Stimulated activated CD8-positive, alpha-beta memory T cell treated with anti-CD3 and anti-CD28 coated beads, Interleukin-4, amount 100 ng/mL, for 1 hour (primary cell): ENCODE measurements around the gene ZBTB8B.

ENCODE experiments used
- DNase-seq, 2 donors: peaks; one replicate each; pipeline ENCODE4 v3.0.0-alpha.2; 2020; ENCODE audit warnings: low read depth in 2 of 2, low spot score in 1 of 2

ZBTB8B gene

DNA sequence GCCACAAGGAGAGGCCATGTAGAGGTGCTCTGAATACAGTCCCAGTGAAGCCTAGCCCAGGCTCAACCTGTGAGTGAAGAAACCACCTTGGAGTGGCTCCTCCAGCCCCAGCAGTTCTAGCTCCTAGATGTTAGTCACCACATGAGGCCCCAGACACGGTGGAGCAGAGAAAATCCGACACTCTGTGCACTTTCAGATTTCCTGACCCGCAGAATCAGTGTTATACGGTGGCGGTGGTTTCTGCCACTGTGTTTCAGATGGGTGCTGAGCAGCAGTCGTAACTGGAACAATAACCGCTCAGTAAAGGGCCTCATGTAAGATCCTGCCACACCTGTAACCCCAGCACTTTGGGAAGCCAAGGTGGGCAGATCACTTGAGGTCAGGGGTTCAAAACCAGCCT, 38.3 kb downstream of the ZBTB8B start:
- no peak for DNase-seq

GRCh38 chr1:32507021-32507420, 42.1 kb downstream of the ZBTB8B start:
- no peak for DNase-seq

GRCh38 chr1:32508761-32509160, 43.9 kb downstream of the ZBTB8B start:
- no peak for DNase-seq

DNA sequence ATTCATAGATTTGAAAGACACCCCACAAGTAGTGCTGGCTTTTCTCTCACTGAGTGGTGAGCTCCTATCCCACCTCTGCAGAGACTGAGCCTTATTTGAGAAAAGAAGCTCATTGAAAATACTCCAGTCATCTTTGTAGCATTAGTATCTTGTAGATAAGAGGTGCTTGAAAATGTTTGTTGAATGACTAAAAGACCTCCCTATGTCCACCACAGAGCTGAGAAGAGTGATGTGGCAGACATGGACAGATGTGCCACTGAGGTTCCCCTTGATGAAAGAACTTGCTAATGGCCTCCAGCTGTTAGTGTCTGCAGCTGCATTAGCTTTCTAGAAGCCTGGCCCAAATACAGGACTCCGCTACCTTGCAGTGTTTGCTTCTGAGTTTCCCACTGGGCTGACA, 45.1 kb downstream of the ZBTB8B start:
- no peak for DNase-seq
